H1 (cell line): ENCODE results near the gene IQCH. TPM values are rescaled to one million over a fixed set of nuclear protein-coding genes. Genes with fewer than 3 reads are reported as not detected.

Source experiments
- CHD7 ChIP-seq: fragments of 300-600 bp; sonication (generic); IDR thresholded peaks from 2 replicates; pipeline ENCODE4 v1.7.1; 2012; ENCODE audit warnings: low read length, moderate library complexity, mild to moderate bottlenecking, inconsistent platforms; ENCODE audit not compliant: insufficient replicate concordance
- SIN3A ChIP-seq, 2 experiments: IDR thresholded peaks in 1 of 2; conservative IDR thresholded peaks in 1 of 2; 2 replicates each; pipeline ENCODE4 v1.6.1; 2011 to 2012; ENCODE audit warnings: low read length in 2 of 2, improper control_type of control experiment in 1 of 2, low read depth in 1 of 2, mild to moderate bottlenecking in 1 of 2
- polyA plus RNA-seq, 7 experiments: library from polyadenylated mRNA; depleted of rRNA in 3 of 7; stranded (reverse) in 5 of 7; unstranded in 2 of 7; fragments of >200 nt in 5 of 7; fragments of 200-250 nt in 2 of 7; gene quantifications; 1 replicate in 5 of 7; 2 replicates in 1 of 7; 4 replicates in 1 of 7; pipeline versions ENCODE4 v1.2.1 to v1.2.3, GENCODE V29; 2011 to 2013; ENCODE audit warnings: missing spikeins in 2 of 7, mixed read lengths in 2 of 7
- total RNA-seq: library from RNA; stranded (reverse); fragmentation: NEBNext Ultra II Directional; extraction: Animal tissue kit (Norgen Biotek cat#: 25700); gene quantifications from 2 replicates; pipeline ENCODE4 v1.2.1, GENCODE V29; 2021

Gene IQCH
- total and polyA plus RNA-seq, 2 of the 8 experiments (the other 6 are each of a cell fraction or from before 2014, with no cell fraction given), result 0.60 to 1.9 TPM

- TF ChIP-seq CHD7 (no peak), SIN3A (conservative IDR thresholded peaks at IDR 0.05 in 1 of 2, IDR thresholded peaks at IDR 0.05 in 1 of 2; ENCODE audit: low read depth in 1 of 2, low read length in 2 of 2) (no peak)
Observed at GRCh38 chr15:67458331-67459029, 203.9 kb downstream of the IQCH start (continued).
